Activated CD8-positive, alpha-beta memory T cell treated with anti-CD3 and anti-CD28 coated beads for 24 hours (primary cell): ENCODE data around the gene CD74.
A peak's percentile ranks its signal among the peaks of the same experiment; 100 is the strongest.
"Not testable (repeated sequence)": the region's sequence is repeated elsewhere in the genome, so short reads cannot be mapped to it uniquely, and the experiment has no call there.

ENCODE experiments used
- DNase-seq: peaks from one replicate; pipeline ENCODE4 v3.0.0-alpha.2; 2020

Gene CD74

DNA sequence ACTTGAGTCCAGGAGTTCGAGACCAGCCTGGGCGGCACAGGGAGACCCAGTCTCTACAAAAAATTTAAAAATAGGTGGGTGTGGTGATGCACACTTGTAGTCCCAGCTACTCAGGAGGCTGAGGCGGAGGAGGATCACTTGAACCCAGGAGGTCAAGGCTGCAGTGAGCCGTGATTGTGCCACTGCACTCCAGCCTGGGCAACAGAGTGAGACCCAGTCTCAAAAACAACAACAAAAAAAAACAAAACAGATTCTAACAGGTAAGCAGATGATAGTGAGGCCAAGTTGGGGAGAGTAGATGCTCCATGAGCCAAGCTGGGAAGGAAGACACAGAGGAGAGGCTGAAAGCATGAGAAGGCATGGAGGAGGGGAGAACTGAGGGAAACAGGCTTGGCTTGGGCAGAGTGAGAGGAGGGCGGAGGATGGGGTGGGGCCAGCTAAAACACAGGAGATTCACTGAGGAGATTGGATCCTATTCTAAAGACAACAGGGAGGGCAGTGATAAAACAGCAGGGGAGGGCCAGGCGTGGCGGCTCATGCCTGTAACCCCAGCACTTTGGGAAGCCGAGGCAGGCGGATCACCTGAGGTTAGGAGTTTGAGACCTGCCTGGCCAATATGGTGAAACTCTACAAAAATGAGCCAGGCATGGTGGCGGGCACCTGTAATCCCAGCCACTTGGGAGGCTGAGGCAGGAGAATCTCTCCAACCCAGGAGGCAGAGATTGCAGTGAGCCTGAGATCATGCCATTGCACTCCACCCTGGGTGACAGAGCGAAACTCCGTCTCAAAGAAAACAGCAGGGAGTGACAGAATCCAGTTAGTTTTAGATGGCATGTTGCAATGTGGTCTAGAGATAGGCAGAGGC, 28.5 kb upstream of the CD74 start:
- no peak for DNase-seq

DNA sequence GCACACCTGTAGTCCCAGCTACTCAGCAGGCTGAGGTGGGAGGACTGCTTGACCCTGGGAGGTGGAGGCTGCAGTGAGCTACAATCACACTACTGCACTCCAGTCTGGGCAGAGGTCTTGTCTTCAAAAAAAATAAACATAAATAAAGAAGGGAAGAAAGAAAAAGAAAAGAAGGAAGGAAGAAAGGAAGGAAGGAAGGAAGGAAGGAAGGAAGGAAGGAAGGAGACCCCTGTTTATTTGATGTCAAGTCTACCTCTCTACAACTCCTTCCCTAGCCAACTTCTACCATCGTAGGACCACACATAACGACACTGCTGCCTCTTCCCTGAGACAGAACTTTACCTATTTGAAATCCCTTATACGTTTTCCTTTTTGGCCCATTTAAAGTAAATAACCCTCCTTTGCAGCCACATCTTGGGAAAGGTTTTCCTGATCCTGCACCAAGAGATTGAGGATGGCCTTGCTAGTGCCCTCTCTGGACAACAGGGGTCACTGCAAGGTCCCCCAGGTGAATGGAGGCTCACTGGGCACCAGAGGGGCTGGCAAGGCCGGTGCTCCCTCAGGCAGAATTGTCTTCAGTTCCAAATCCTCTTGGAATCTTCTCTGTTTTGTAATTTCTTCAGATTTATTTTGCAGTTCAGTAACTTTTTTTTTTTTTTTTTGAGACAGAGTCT, 26.3 kb upstream of the CD74 start:
- no peak for DNase-seq

DNA sequence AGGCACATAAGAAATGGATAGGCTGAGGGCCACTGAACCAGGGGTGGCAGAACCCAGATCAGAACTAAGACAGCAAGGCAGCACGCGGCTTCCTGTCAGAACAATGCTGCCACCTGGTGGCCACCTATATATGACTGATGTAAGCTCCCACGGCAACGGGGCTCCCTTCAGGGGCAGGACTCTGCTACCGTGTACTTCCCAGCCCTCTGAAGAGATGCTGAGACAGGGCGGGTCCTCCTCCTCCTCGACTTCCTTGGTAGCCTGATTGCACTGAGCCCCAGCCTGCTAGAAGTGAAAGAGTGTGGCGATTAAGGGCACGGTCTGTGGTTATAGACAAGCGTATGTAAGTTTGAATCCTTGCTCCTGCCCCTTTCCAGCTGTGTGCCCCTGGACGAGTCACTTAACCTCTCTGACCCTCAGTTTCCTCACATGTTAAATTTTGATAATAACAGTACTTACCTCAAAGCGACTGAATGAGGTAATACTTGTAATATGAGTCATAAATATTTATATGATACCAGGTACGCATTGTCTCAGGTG, 23.5 kb upstream of the CD74 start:
- DNase-seq = peak; percentile 96

DNA sequence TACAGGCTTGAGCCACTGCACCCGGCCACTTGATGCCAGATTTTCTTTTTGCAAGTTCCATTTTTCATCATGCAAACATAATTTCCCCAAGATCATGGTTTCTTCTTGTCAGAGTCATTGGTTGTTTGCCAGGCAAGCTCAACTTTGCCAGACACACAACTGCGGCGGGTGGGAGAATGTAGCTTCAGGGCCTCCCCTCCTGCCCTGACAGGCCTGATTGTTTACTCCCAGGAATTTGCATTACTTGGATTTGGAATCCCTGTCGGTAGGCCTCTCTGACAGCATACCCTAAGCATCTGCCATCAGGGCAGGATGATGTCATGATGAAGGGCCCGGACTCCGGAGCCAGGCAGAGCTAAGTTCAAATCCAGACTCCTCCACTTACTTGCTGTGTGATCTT, 21.8 kb upstream of the CD74 start:
- DNase-seq = no peak

DNA sequence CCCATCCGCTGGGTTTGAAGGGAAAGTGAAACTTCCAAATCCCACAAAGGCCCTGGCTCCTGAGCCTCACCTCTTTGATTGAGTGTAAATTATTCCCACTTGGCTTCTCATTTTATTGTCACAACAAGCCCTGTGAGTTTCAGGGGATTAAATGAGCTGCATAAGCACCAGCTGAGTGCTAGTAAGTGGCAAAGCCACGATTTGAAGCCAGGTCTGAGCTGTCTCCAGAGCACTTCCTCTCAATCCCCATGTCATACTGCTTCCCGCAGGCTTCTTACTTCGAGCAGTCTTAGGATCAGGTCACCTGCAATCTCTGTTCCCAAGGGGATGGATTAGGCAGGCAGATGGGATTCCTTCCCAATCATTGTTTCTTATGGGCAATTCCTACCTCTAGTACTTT, 18.9 kb upstream of the CD74 start:
- DNase-seq = no peak

DNA sequence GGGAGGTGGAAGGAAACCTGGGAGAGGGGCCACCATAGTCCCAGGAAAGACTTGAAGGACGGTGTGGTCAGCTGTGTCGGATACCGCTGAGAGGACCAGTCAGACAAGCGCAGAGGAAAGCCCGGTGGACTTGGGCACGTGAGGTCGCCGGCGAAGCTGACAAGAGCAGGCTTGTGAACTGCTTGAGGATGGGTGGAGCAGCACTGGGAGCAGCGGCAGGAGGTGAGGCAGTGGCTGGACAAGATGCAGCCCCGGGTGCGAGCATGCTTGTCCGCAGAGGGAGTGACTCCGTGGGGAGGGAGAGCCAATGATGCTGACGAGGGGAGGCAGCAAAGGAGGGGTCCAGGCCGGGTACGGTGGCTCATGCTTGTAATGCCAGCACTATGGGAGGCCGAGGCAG, 18.3 kb upstream of the CD74 start:
- DNase-seq = no peak

DNA sequence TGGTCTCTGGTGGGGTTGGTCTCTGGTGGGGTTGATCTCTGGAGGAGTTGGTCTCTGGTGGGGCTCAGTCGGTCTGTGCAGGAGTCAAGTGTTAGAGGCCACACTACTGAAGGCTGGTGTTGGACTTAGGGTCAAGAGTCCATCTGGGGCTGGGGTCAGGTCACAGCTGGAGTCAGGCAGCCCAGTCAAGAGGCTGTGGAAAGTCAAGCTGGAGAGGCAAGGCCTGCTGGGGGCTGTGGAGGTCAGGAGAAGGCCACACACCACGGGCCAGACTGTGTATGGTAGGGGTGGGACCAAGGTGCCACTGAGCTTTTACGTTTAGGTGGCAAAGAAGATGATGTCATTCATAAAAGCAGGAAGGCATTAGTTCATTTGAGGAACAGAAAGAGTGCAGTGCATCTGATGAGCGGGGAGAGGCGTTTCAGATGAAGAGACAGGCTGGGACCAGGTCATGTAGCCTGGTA, 16.7 kb upstream of the CD74 start:
- DNase-seq = no peak

DNA sequence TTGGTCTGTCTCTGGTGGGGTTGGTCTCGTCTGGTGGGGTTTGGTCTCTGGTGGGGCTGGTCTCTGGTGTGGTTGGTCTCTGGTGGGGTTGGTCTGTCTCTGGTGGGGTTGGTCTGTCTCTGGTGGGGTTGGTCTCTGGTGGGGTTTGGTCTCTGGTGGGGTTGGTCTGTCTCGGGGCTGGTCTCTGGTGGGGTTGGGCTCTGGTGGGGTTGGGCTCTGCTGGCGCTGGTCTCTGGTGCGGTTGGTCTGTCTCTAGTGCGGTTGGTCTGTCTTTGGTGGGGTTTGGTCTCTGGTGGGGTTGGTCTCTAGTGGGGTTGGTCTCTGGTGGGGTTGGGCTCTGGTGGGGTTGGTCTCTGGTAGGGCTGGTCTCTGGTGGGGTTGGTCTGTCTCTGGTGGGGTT, 16.3 kb upstream of the CD74 start:
- DNase-seq = no peak

DNA sequence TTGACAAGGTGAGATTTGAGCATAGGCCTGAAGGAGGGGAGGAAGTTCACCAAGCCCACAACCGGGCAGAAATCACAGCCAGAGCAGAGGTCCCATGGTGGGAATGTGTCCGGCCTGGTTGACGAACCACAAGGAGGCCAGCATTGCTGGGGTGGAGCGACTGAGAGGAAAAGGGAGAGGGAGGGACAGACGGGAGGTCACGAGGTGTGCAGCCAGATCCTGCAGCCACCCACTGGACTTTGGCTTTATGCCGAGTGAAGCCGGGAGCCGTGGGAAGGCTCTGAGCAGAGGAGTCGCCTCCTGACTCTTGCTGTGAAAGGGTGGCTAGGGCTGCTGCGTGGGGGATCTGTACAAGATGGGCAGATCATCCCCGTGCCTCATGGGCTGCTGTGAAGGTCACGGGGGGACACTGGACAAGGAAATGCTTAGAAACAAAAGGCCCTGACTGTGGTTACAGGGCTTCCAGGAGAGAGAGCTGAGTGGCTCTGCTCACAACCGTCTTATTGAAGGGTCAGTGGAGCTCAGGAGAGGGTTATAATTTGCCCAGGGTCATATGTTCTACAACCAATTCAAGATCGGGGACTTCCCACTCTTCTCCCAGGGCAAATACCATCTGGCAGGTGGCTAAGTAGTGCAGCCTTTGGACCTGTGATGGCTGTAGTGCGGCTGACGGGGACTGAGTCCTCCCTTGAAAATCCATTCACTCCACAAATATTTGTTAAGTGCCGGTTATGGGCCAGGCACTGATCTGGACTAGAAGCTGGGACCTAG, 15.6 kb upstream of the CD74 start:
- no peak for DNase-seq

DNA sequence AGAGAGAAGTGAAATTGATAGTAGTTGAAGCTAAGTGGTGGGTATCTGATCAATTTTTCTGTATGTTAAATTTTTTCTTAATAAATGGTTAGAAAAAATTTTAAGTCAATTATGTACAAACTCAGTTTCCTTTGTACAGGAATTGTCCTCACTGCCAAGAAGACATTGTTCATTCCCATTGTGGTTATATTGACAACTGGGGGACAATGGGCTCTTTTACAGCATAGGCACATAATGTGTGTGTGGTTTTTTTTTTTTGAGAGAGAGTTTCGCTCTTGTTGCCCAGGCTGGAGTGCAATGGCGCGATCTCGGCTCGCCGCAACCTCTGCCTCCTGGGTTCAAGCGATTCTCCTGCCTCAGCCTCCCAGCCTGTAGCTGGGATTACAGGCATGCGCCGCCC, 13.5 kb upstream of the CD74 start:
- DNase-seq = not testable (repeated sequence)

DNA sequence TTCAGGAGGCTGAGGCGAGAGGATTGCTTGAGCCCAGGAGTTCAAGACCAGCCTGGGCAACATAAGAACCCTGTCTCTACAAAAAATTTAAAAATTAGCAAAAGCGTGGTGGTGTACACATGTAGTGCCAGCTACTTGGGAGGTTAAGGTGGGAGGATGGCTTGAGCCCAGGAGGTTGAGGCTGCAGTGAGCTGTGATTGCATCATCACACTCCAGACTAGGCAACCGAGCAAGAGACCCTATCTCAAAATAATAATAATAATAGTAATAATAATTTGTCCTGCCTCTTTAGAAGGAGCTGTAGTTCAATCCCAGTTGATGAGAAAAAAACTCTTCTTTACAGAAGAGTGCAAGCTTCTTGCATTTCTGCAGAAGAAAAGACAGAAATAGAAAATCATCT, 10.0 kb upstream of the CD74 start:
- no peak for DNase-seq

DNA sequence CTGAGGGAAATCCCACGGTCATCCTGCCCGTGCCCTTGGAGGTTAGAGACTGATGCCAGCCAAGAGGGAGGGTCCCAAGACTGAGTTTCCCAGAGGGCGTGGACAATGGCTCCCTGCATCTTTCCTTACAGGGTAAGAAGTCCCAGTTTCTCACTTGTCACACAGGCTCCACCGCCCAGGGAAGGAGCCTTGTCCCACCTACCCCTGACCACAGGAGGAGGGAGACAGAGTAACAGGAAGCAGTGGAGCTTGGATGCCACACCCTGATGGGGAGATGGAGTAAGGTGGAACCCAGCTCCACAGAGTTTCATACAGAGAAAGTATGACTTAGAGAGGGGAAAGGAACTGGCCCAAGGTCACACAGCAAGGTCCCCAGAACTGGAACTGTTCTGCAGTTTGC, 9.4 kb upstream of the CD74 start:
- DNase-seq = no peak

DNA sequence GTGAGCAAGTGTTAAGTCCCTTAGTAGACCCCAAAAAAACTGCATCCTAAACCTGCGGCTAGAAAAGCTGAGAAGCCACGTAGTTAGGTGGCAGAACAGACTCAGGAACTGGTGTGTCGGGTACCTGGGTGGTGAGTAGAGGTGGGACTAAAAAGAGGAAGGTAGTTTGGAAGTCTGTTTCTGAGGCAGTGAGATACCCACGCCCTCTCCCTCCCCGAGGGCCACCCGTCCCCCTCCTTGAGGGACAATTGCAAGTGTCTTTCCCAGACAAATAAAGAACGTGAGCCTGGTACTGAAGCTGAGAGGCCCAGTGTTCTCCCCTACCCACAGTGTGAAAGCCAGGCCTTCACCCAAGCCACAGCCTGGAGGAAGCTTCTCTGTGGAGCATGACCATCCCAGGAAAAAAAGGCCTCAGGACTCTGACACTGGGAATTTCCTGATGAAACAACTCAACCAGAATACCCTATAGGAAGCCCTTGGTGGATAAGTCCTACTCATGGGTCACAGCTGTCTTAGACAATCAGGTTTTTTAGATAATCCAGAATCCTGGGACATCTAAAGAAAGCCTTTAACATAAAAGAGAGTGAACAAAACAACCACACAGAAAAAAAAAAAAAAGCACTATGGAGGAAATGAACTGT, 7.0 kb upstream of the CD74 start:
- no peak for DNase-seq

DNA sequence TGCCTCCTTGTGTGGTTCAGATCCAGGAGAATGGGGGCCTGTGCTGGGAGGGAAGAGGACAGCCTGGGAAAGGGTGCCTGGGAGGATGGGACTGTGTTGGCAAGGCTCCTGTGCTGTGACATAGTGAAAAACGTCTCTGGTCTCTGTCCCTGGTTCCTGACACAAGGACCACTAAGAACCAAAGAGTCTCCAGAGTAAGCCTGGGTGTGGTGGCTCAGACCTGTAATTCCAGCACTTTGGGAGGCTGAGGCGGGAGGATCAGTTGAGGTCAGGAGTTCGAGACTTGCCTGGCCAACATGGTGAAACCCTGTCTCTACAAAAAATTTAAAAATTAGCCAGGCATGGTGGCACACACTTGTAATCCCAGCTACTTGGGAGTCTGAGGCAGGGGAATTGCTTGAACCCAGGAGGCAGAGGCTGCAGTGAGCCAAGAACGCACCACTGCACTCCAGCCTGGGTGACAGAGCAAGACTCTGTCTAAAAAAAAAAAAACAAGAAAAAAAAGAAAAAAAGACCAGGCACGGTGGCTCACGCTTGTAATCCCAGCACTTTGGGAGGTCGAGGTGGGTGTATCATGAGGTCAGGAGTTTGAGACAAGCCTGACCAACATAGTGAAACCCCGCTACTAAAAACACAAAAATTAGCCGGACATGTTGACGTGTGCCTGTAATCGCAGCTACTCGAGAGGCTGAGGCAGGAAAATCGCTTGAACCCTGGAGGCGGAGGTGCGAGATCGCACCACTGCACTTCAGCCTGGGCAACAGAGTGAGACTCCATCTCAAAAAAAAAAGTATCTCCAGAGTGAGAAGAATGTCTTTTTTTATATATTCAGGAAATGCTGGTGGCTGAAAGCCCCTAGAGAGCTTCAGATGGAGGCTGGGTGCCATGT, 1.4 kb upstream of the CD74 start:
- not testable (repeated sequence) for DNase-seq

DNA sequence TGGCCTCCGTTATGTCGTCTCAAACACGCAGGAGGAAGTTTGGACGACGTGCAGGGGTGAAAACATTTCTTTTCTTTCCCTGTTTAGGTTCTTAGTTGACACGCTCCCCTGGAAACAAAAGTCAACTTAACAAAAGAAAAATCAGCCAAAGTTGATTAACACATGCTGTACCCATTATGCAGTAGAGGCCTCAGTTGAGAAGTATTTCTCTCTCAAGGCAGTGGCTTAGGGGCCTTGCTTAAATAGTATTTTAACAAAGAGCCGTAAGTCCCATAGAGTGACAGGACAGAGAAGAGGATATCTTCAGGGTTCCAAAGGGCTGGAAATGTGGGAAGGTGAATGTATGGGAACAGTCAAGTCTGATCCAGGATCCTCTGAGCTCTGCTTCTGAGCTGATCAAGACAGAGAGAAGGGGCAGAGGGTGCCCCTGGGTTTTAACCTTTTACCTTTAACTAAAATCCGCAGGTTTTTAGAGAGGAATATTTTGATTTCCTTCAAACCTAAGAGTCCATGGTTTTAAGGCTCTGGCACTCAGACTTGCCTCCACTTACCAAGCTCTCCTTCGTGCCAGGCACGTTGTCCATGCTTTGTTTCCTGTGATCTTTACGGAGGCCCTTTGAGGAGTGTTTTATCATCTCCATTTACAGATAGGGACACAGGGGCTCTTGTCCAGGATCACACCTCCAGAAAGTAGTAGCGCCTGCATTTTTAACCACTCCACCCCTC, 629 bp upstream of the CD74 start:
- DNase-seq = no peak

DNA sequence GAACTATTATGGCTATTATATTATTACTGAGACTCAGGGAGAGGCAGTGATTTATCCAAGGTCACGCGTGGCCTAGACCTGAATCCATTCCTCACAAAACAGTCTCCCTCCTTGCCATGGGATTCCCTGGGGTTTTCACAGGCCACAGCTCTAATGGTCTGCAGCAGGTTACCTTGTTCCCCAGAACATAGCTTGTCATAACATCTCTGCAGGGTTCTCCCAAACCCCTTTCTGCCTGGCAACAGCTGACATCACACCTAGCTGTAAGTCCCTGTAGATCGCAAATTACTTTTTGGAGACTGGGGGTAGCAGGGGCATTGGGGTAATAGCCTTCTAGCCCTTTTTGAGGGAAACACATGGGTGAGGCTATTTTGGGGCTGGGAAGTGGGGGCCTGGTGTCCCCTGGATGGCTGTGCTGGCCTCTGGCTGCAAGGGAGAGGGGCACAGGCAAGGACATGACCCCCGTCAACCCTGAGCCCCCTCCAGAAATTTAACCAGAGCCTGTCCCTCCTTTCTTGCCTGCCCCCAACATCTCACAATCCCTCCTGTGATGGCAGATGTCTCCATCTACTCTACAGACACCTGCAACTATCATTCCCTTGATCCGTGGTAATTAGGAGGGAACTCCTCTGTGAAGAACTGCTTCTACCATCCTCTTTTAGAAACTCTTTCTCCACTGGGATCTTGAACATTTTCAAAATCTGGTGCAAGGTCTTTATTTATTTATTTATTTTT, 1.3 kb downstream of the CD74 start:
- peak; percentile 82 for DNase-seq

DNA sequence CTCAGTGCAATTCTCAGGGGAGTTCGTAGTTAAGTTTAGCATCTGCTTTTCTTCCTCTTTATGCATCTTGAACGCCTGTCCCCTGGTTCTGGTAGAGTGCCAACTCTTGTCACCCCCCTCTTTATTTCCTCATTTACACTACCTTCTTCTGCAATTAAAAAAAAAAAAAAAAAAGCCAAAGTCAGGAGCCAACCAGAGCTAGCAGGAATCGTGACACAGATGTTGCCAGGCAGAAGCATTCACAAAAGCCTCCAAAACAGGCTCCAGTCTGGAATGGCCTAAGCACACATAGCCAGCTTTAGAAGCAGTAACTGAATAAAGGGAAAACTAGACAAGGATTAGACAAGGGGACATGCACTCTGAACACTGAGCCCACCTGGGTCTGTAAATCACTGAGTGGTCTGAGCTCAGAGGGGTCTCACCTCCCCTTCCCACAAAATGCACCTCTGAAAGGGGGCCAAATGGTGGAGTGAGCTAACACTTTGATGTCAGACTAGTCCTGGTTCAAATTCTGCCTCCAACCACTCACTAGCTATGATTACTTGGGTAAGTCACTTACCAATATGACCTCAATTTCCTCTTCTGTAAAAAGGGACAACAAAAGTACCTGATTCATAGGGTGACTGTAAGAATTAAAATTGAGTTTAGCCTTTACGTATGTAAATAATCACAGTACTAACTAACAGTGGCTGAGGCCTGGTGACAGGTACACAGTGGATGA, 2.0 kb downstream of the CD74 start:
- DNase-seq = no peak

DNA sequence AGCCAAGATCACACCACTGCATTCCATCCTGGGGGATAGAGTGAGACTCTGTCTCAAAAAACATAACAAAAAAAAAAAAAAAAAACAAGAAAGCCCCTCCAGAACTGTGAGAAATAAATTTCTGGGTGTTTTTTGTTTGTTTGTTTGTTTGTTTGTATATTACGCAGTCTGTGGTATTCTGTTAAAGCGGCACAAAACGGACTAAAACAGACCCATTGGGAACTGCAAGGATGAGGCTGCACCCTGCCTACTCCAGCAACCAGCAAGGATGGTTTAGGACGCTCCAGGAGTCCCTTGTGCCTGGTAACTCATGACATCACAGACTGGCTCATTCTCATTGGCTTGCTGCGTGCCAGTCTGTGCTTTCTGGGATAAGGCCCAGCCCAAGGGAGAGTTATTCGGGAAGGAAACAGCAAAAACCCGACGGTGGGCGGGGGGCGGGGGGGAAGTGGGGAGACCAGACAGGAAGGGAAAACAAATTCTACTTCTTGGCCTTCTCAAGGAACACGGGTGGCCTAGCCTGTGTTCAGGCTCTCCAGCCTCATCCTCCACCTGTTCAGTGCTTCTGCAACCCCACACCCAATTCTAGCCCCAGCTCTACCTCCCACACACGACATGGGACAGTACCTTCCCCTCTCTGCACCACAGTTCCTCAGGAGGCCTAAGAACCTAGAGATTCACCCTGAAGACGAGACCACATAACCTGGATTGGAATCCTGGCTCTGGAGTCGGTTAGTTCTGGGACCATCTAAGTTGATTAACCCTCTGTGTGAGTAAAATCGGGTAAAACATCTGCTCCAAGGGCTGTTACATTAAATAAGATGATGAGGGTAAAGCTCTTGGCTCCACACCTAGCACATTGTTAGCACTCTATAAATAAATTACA, 2.8 kb downstream of the CD74 start:
- peak; percentile 72 for DNase-seq
